Fibroblast of skin of scalp (primary cell): ENCODE measurements around the gene TAS2R43. TPM values are rescaled to one million over a fixed set of nuclear protein-coding genes. Genes with fewer than 3 reads are reported as not detected.
"Not testable (repeated sequence)": the region's sequence is repeated elsewhere in the genome, so short reads cannot be mapped to it uniquely, and the experiment has no call there.

Experiments used
- DNase-seq: peaks from one replicate; pipeline ENCODE4 v3.0.0-alpha.2; 2013
- polyA plus RNA-seq, 2 experiments: library from polyadenylated mRNA; unstranded; fragments of 120-200 nt; gene quantifications; one replicate each; pipeline ENCODE4 v1.2.1, GENCODE V29; 2013; ENCODE audit not compliant: insufficient read length in 2 of 2

The TAS2R43 gene, protein sequence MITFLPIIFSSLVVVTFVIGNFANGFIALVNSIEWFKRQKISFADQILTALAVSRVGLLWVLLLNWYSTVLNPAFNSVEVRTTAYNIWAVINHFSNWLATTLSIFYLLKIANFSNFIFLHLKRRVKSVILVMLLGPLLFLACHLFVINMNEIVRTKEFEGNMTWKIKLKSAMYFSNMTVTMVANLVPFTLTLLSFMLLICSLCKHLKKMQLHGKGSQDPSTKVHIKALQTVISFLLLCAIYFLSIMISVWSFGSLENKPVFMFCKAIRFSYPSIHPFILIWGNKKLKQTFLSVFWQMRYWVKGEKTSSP
- 0.13 TPM for polyA plus RNA-seq (2013, experiment 1 of 2; ENCODE audit: insufficient read length)
- polyA plus RNA-seq (2013, experiment 2 of 2; ENCODE audit: insufficient read length), result not detected

- no peak for DNase-seq
Observed at GRCh38 chr12:11092128-11092527, at the start of gene TAS2R43. TSS of gene TAS2R43 (minus strand) at chr12:11092313. CDS start at chr12:11092229, 84 bp downstream.

GRCh38 chr12:11136075-11136474, 44.0 kb upstream of the TAS2R43 start:
- no peak for DNase-seq

- no peak for DNase-seq
Observed at GRCh38 chr12:11134305-11134704, 42.2 kb upstream of the TAS2R43 start, which contains the start of gene TAS2R30. TSS of gene TAS2R30 (minus strand) at chr12:11134644. CDS start at chr12:11134244, 400 bp downstream.

DNA sequence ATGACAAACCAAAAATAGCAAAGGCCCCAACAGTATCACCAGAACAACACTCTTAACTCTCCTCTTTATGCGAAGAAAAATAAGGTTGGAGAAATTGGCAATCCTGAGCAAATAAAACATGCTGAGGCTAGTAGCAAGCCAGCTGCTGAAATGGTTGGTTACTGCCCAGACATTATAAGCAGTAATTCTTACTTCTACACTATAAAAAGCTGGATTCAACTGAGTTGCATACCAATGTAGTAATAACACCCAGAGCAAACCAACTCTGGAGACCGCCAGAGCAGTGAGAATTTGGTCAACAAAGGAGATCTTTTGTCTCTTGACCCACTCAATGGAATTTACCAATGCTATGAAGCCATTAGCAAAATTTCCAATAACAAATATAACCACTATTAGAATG, 41.7 kb upstream of the TAS2R43 start:
- no peak for DNase-seq

GRCh38 chr12:11133162-11133561, 41.0 kb upstream of the TAS2R43 start:
- DNase-seq, result no peak

DNA sequence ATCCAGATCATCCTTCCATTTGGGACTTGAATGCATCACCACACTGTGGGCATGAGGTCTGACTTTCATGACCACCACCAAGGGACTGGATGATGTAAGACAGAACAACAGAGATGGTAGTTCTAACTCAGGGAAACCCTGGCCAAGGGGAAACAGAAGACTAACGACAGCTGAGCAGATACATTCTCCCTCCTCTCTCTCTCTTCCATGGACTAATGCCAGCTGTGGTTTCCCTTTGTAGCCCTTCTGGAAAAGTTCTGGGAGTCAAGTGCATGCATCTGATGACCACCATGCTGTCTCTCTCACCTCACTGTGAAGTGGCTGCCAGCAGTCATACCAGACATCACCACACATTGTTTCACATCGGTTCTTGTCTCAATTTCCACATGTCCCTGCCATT, 38.9 kb upstream of the TAS2R43 start:
- DNase-seq, result no peak

GRCh38 chr12:11130382-11130781, 38.3 kb upstream of the TAS2R43 start:
- DNase-seq, result no peak

DNA sequence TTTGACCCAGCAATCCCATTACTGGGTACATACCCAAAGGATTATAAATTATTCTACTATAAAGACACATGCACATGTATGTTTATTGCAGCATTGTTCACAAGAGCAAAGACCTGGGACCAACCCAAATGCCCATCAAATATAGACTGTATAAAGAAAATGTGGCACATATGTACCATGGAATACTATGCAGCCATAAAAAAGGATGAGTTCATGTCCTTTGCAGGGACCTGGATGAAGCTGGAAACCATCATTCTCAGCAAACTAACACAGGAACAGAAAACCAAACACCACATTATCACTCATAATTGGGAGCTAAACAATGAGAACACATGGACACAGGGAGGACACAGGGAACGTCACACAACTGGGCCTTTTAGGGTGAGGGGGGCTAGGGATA, 22.0 kb upstream of the TAS2R43 start:
- not testable (repeated sequence) for DNase-seq

DNA sequence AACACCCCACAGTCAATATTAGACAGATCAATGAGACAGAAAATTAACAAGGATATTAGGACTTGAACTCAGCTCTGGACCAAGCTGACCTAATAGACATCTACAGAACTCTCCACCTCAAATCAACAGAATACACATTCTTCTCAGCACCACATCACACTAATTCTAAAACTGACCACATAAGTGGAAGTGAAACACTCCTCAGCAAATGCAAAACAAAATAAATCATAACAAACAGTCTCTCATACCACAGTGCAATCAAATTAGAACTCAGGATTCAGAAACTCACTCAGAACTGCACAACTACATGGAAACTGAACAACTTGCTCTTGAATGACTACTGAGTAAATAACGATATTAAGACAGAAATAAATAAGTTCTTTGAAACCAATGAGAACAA, 19.1 kb upstream of the TAS2R43 start:
- DNase-seq, result not testable (repeated sequence)

- no peak for DNase-seq
Observed at GRCh38 chr12:11108862-11109261, 16.7 kb upstream of the TAS2R43 start.

DNA sequence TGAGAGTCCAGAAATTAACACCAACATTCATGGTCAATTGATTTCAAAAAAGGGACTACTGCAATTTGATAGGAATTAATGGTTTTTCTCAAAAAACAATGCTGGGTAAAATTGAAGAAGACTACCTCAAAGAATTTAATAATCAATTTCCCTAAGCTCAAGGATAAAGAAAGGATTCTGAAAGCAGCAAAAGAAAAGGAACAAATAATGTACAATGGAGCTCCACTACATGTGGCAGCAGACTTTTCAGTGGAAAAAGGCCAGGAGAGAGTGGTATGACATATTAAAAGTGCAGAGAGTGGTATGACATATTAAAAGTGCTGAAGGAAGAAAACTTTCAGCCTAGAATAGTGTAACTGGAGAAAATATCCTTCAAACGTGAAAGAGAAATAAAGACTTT, 15.6 kb upstream of the TAS2R43 start:
- no peak for DNase-seq

- no peak for DNase-seq
Observed at GRCh38 chr12:11106288-11106687, 14.2 kb upstream of the TAS2R43 start.

DNA sequence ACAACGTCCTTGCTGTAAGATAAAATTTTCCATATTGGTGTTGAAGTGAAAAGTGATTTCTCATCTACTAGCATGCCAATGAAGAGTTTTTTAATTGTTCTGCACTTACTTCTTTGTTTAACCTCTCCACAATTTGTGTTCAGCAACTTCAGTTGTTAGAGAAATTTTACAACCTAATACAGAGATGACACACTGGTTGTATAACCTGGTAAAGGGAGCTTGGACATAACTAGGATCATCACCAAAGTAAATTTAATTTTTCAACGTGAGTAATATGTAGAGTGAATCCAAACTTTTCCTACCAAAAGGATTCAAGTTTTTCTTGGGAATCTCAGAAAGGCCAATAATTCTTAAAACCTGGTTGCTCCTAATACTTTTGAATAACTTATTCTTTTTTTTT, 13.4 kb upstream of the TAS2R43 start:
- DNase-seq, result no peak

GRCh38 chr12:11094910-11095309, 2.8 kb upstream of the TAS2R43 start:
- DNase-seq, result not testable (repeated sequence)

- DNase-seq, result no peak
Observed at GRCh38 chr12:11089246-11089645, 2.9 kb downstream of the TAS2R43 start.

- no peak for DNase-seq
Observed at GRCh38 chr12:11085419-11085818, 6.7 kb downstream of the TAS2R43 start.

- DNase-seq, result no peak
Observed at GRCh38 chr12:11081987-11082386, 10.1 kb downstream of the TAS2R43 start.

DNA sequence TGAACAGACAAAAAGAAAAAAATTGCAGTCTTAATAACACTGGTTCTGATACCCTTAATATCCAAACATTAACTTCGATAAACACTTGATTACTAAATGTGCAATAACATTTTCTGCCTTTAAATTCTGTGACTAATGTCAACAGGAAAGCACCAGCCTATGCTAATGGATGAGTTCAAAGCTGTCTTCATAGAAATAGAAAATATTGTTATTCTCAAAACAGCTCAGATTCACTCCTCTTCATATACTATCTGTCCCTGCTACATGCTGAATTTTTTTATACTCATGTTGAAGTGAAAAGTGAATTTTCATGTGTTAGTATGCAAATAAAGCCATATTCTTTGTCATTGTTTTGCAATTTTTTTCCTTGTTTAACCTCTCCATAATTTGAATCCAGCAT, 13.9 kb downstream of the TAS2R43 start:
- DNase-seq, result no peak

GRCh38 chr12:11075642-11076041, 16.5 kb downstream of the TAS2R43 start:
- no peak for DNase-seq

DNA sequence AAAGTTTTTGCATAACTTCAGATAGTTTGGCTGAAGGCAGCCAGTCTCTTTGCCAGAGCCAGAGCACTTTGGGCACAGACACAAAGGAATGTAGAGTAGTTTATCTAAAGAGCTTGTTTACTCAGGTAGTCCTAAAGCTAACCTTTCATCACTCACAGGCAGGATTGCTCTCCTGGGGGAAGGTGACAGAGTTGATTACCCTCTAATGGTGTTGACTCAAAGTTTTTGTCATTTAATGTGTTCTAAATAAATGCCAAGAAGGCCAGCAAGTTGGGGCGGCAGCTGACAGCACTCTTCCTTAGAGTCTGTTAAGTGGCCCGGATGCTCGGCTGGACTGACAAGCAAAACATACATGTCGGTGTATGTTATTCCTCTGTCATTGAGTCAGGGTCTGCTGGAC, 20.7 kb downstream of the TAS2R43 start:
- DNase-seq, result no peak

DNA sequence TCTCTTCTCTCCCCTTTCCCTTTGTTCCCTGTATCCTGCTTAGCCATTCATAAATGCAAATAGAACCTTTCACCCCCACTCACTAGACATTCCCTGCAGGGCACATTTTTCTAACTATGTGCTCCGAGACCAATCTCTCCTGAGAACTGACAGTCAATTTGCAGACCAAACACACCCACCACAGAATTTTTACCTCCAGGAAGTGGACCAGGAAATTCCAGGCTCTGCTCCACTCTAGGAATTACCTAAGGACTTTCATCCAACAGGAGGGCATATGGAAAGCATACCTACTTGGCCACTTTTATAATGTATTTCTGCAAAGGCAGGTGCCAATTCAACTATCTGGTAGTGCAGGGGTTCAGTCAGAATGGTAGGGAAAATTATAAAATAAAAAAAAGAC, 21.1 kb downstream of the TAS2R43 start:
- DNase-seq, result no peak

DNA sequence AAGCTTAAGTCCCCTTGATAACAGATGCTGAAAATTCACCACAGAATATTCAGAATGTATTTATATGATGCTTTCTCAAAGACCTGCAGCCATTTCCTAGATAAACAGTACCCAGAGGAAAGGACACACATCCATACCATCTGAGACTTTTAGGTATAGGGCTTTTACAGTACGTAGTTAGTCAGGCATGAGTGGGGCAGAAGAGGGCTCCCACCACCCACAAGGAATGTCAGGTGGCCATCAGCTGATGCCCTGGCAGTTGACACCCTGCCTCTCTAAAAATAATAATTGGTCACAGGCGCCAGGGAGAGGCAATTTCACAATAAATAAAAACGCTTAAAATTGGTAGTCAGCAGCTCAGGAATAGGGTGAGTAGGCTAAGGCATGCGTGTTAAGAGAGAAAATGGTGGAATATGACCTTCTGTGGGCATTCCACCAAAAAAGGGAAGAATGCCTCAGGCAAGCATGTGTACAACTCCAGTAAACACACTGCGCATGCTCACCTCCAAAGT, 22.2 kb downstream of the TAS2R43 start:
- DNase-seq, result no peak

DNA sequence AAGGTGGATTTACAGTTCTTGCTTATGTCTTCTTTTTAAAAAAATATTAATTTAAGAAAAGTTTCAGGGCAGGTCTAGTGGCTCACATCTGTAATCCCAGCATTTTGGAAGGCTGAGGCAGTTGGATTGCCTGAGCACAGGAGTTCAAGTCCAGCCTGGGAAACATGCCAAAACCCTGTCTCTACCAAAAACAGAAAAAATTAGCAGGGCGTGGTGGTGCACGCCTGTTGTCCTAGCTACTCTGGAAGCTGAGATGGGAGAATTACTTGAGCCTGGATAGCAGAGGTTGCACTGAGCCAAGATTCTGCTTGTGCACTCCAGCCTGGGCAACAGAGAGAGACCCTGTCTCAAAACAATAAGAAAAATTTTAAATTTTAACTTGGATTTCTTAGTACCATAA, 24.6 kb downstream of the TAS2R43 start:
- peak; percentile 30 for DNase-seq

DNA sequence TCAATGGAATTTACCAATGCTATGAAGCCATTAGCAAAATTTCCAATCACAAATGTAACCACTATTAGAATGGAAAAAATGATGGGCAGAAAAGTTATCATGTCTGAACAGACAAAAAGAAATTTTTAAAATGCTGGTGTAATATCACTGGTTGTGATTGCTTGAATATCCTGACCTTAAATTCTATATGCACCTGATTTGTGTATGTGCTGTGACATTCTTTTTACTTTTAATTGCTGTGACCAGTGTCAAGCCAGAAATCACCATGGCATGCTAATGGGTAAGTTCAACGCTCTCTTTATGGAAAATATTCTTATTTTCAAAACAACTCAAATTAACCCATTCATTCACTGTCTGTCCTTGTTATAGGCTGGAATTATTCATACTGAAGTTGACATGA, 29.9 kb downstream of the TAS2R43 start, which contains the start of gene TAS2R46:
TSS of gene TAS2R46 (minus strand) at position 101 of the 400 bp plus-strand sequence. CDS start at position 101, 0 bp downstream.
- not testable (repeated sequence) for DNase-seq
